Measurements from ENCODE around the gene HES4. TPM values are rescaled to one million over a fixed set of nuclear protein-coding genes. Genes with fewer than 3 reads are reported as not detected.

Gene HES4
- polyA plus RNA-seq, 1 of the 3 experiments (the other 2 are of a cell fraction), result 4.7 TPM

DNA sequence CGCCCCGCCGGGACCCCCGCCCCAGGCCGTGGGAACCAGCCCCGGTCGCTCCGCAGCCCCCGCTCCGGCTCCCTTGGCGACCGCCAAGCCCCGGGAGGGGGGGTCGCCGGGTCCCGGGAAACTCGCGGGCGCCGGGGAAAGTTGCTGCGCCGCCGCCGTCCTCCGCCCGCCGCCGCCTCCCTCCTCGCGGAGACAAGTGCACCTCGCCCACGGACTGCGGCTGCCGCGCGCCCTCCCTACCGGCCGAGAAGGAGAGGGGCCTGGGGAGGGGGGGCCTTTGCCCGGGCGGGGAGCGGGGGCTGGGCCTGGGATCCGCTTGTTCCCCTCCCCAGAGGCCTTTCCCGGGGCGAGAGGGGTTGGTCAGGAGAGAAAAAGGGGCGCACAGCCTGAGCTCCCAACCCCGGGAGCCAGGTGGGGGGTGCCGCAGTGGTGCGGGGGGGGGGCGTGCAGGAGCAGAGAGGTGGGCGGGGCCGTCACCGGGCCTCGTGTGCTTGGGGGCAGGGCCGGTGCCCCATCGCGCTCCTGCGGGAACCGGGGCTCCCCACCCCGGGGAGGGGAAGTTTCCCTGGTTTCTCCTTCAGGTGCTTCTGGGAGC lies 20.6 kb upstream of the HES4 start (continued):
- TF ChIP-seq, protein P1, sequence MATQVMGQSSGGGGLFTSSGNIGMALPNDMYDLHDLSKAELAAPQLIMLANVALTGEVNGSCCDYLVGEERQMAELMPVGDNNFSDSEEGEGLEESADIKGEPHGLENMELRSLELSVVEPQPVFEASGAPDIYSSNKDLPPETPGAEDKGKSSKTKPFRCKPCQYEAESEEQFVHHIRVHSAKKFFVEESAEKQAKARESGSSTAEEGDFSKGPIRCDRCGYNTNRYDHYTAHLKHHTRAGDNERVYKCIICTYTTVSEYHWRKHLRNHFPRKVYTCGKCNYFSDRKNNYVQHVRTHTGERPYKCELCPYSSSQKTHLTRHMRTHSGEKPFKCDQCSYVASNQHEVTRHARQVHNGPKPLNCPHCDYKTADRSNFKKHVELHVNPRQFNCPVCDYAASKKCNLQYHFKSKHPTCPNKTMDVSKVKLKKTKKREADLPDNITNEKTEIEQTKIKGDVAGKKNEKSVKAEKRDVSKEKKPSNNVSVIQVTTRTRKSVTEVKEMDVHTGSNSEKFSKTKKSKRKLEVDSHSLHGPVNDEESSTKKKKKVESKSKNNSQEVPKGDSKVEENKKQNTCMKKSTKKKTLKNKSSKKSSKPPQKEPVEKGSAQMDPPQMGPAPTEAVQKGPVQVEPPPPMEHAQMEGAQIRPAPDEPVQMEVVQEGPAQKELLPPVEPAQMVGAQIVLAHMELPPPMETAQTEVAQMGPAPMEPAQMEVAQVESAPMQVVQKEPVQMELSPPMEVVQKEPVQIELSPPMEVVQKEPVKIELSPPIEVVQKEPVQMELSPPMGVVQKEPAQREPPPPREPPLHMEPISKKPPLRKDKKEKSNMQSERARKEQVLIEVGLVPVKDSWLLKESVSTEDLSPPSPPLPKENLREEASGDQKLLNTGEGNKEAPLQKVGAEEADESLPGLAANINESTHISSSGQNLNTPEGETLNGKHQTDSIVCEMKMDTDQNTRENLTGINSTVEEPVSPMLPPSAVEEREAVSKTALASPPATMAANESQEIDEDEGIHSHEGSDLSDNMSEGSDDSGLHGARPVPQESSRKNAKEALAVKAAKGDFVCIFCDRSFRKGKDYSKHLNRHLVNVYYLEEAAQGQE (IDR thresholded peaks at IDR 0.05; ENCODE audit: low read depth, low read length), result no peak
- TF ChIP-seq SIN3A (IDR thresholded peaks at IDR 0.05; ENCODE audit: borderline replicate concordance, low read depth, low read length), result no peak
- TF ChIP-seq MXI1 (IDR thresholded peaks at IDR 0.05; ENCODE audit: low read depth, low read length), result no peak

DNA sequence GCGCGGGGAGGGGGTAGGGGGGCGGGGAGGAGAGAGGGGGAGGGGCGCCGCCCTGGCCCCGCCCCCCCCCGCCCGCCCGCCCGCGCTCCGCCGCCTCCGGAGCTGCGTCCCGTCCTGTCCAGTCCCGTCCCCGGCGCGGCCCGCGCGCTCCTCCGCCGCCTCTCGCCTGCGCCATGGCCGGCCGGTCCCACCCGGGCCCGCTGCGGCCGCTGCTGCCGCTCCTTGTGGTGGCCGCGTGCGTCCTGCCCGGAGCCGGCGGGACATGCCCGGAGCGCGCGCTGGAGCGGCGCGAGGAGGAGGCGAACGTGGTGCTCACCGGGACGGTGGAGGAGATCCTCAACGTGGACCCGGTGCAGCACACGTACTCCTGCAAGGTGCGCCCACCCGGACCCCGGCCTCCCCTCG lies 20.1 kb upstream of the HES4 start, which contains the start of gene AGRN:
Gene AGRN (plus strand): TSS at position 121 of the 405 bp plus-strand sequence. CDS start 53 bp downstream, at position 174.
- Histone ChIP-seq H3K27ac (ENCODE audit: low read depth in 2 of 2, low read length in 1 of 2) (peak within 1 kb of the TSS in 1 of 2 experiments; percentile 81; a peak in 2 of 4 replicates), H3K9ac (no peak within 1 kb of the TSS; the same call in 1 of the 2 replicates), H3K36me3 (replicated peaks in 1 of 2; ENCODE audit: control insufficient read depth in 1 of 2, insufficient read depth in 2 of 2, low read length in 1 of 2) (peaks cover 0 to 4% of the 10 kb centered on the region in 2 experiments), H3K4me3 (ENCODE audit: low read depth in 2 of 2, low read length in 1 of 2) (peak within 1 kb of the TSS; percentile 56 to 73), H3K4me2 (peak within 1 kb of the TSS; percentile 82; the same call in 1 of the 2 replicates), H3K9me3 (no peaks in the 10 kb centered on the region), H3K79me2 (ENCODE audit: insufficient read depth) (no peaks in the 10 kb centered on the region), H3F3A (replicated peaks; ENCODE audit: insufficient read depth) (no peaks in the 10 kb centered on the region), H3K9me2 (no peaks in the 10 kb centered on the region), H2AFZ (ENCODE audit: low read depth) (no peak within 1 kb of the TSS), H4K20me1 (ENCODE audit: insufficient read depth) (no peaks in the 10 kb centered on the region), H3K4me1 (ENCODE audit: control insufficient read depth in 1 of 2, insufficient read depth in 2 of 2, low read depth in 1 of 2, low read length in 1 of 2) (peaks cover 0 to 10% of the 10 kb centered on the region in 2 experiments; a peak in 1 of 4 replicates), H3K27me3 (ENCODE audit: insufficient read depth) (no peaks in the 10 kb centered on the region)
- ChIA-PET CTCF (interaction anchor here (0.6 to 6.0 kb wide), 11 partner anchors 12 to 102 kb away, joined by 3 to 46 read pairs (median 4); no protein-coding TSS in a partner anchor), POLR2A (interaction anchor here (1.4 kb wide), 1 partner anchor 15 kb away, joined by 5 read pairs; no protein-coding TSS in a partner anchor)
- WGBS (ENCODE audit: low lambda C conversion rate), result no CpG with 5 or more reads among the region's 58 CpGs
- TF ChIP-seq MXI1 (IDR thresholded peaks at IDR 0.05; ENCODE audit: low read depth, low read length), result peak; percentile 17; the same call in 1 of the 2 replicates
- TF ChIP-seq, protein P2, sequence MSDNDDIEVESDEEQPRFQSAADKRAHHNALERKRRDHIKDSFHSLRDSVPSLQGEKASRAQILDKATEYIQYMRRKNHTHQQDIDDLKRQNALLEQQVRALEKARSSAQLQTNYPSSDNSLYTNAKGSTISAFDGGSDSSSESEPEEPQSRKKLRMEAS (IDR thresholded peaks at IDR 0.05; ENCODE audit: low read depth), result no peak
- DNase-seq, result peak; percentile 92

DNA sequence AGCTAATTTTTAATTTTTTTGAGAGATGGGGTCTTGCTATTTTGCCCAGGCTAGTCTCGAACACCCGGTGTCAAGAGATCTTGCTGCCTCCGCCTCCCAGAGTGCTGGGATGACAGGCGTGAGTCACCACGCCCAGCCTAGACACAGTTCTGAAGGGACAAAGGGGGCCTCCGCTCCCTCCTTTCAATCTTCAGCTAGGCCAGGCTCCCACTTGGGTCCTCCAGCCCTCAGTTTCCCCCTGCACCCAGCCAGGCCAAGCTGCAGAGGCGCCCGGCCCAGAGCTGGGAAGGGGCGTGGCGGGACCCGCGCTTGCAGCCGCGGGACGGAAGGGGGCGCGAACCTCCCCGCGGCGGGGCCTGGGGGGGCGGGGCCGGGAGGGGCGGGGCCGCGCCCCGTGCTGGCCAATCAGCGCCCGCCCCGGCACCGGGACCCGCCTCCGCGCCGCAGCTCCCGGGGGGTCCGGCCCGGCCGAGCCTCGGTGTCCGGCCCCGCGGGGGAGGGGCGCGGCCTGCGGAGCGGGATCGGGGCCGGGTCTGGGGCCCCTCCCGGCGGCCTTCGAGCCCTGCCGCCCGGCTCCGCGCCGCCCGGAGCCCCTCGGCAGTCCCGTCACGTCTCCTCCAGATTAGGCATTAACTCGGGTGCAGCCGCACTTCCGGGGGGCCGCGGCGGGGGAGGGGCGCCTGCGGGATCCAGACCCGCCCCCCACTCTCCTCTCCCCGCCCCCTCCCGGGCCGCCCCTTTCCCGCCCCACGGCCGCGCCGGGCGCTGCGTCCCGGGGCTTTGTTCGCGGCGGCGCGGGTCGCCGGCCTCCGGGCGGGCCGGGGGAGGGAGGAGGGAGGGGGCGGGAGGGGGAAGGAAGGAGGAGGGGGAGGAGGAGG lies 19.5 kb upstream of the HES4 start:
- no peaks in the 10 kb centered on the region for H3K27me3 ChIP-seq (ENCODE audit: insufficient read depth)
- peak overlapping the region in 1 of 2 experiments; percentile 50; a peak in 2 of 4 replicates for H3K4me3 ChIP-seq (ENCODE audit: low read depth in 2 of 2, low read length in 1 of 2)
- no peaks in the 10 kb centered on the region for H4K20me1 ChIP-seq (ENCODE audit: insufficient read depth)
- H2AFZ ChIP-seq (ENCODE audit: low read depth), result no peak overlapping the region
- H3K27ac ChIP-seq (ENCODE audit: low read depth in 2 of 2, low read length in 1 of 2), result peak overlapping the region in 1 of 2 experiments; percentile 81; a peak in 2 of 4 replicates
- H3K9me3 ChIP-seq, result no peaks in the 10 kb centered on the region
- H3K4me2 ChIP-seq, result no peak overlapping the region
- H3F3A ChIP-seq (replicated peaks; ENCODE audit: insufficient read depth), result no peaks in the 10 kb centered on the region
- H3K4me1 ChIP-seq (ENCODE audit: control insufficient read depth in 1 of 2, insufficient read depth in 2 of 2, low read depth in 1 of 2, low read length in 1 of 2), result peaks cover 0 to 10% of the 10 kb centered on the region in 2 experiments; a peak in 1 of 4 replicates
- CTCF ChIA-PET, result interaction anchor here (0.6 to 6.0 kb wide), 19 partner anchors 9 to 103 kb away, joined by 3 to 46 read pairs (median 4); partner anchors contain the start of gene PERM1
- POLR2A ChIA-PET, result interaction anchor here (0.6 to 1.4 kb wide), 2 partner anchors 14 to 26 kb away, joined by 5 to 6 read pairs; no protein-coding TSS in a partner anchor
- no peak overlapping the region for H3K9ac ChIP-seq
- TF ChIP-seq TAF1 (IDR thresholded peaks at IDR 0.05; ENCODE audit: borderline replicate concordance, low read depth, low read length) (no peak), NRF1 (IDR thresholded peaks at IDR 0.05; ENCODE audit: low read depth, low read length) (no peak), EZH2phosphoT487 (IDR thresholded peaks at IDR 0.05; ENCODE audit: borderline replicate concordance, low read depth) (no peak), NFIC (IDR thresholded peaks at IDR 0.05; ENCODE audit: borderline replicate concordance) (no peak), SMC3 (IDR thresholded peaks at IDR 0.05; ENCODE audit: low read depth, low read length) (peak; percentile 15; the same call in 1 of the 2 replicates)
- TF ChIP-seq, protein P3, sequence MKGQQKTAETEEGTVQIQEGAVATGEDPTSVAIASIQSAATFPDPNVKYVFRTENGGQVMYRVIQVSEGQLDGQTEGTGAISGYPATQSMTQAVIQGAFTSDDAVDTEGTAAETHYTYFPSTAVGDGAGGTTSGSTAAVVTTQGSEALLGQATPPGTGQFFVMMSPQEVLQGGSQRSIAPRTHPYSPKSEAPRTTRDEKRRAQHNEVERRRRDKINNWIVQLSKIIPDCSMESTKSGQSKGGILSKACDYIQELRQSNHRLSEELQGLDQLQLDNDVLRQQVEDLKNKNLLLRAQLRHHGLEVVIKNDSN (IDR thresholded peaks at IDR 0.05; ENCODE audit: borderline replicate concordance, low read depth), result no peak
- TF ChIP-seq, protein P4, sequence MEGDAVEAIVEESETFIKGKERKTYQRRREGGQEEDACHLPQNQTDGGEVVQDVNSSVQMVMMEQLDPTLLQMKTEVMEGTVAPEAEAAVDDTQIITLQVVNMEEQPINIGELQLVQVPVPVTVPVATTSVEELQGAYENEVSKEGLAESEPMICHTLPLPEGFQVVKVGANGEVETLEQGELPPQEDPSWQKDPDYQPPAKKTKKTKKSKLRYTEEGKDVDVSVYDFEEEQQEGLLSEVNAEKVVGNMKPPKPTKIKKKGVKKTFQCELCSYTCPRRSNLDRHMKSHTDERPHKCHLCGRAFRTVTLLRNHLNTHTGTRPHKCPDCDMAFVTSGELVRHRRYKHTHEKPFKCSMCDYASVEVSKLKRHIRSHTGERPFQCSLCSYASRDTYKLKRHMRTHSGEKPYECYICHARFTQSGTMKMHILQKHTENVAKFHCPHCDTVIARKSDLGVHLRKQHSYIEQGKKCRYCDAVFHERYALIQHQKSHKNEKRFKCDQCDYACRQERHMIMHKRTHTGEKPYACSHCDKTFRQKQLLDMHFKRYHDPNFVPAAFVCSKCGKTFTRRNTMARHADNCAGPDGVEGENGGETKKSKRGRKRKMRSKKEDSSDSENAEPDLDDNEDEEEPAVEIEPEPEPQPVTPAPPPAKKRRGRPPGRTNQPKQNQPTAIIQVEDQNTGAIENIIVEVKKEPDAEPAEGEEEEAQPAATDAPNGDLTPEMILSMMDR (IDR thresholded peaks at IDR 0.05), result peak; percentile 44
- no peaks in the 10 kb centered on the region for H3K79me2 ChIP-seq (ENCODE audit: insufficient read depth)
- WGBS (ENCODE audit: low lambda C conversion rate), result 16% methylated on average over 6 of the region's 91 CpGs
- DNase-seq, result peak; percentile 99
- no peaks in the 10 kb centered on the region for H3K9me2 ChIP-seq
- peaks cover 0 to 4% of the 10 kb centered on the region in 2 experiments for H3K36me3 ChIP-seq (replicated peaks in 1 of 2; ENCODE audit: control insufficient read depth in 1 of 2, insufficient read depth in 2 of 2, low read length in 1 of 2)
